HG03520 (cell line): Measurements from ENCODE around the gene LCNL1.
"Not testable (repeated sequence)": the region's sequence is repeated elsewhere in the genome, so short reads cannot be mapped to it uniquely, and the experiment has no call there.

ENCODE experiments used
- ATAC-seq: cut with Tn5 transposase; IDR thresholded peaks from one replicate; pipeline ENCODE4 v1.9.1; 2021; ENCODE audit warnings: mild to moderate bottlenecking, moderate library complexity; ENCODE audit not compliant: unreplicated experiment

Gene LCNL1

GRCh38 chr9:136991993-136992818 lies 9.4 kb downstream of the LCNL1 start, which contains the start of gene PAXX:
Gene PAXX, plus strand, starts transcription at chr9:136992422. Its CDS starts 22 bp downstream, at chr9:136992444.
- peak; percentile 72 for ATAC-seq

DNA sequence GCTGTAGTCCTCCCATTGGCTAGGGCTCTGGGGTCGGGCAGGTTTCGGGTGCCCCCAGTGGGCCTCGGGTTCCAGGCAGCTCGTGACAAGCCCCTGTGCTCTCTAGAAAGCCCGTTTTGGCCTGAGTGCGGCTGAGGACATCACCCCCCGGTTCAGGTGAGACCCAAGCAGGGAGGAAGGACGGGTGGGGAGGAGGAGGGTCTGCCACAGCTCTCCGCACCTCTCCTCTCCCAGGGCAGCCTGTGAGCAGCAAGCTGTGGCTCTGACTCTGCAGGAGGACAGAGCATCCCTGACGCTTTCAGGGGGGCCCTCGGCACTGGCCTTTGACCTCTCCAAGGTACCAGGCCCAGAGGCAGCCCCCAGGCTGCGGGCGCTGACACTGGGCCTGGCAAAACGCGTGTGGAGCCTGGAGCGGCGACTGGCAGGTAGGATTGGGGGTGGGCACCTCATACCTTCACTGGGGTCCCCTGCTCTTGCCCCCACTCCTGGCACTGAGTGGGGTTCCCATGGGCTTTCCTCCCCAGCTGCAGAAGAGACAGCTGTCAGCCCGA lies 10.1 kb downstream of the LCNL1 start:
- no peak for ATAC-seq

- ATAC-seq: no peak
Measured at GRCh38 chr9:136994180-136994887, 11.5 kb downstream of the LCNL1 start.

DNA sequence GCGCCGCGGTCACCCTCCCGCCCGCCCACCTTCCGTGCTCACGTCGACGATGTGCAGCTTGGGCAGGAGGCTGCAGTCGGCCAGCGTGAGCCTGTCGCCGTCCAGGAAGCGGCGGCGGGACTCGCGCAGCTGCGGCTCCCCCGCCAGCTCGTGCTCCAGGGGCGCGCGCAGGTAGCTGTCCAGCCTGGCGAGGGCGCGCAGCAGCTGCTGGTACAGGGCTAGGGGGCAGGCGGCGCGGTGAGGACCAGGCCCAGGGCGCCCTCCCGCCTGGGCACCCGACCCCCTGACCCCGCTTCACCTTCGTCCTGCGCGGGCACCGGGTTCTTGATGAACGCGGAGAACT lies 12.1 kb downstream of the LCNL1 start:
- no peak for ATAC-seq

DNA sequence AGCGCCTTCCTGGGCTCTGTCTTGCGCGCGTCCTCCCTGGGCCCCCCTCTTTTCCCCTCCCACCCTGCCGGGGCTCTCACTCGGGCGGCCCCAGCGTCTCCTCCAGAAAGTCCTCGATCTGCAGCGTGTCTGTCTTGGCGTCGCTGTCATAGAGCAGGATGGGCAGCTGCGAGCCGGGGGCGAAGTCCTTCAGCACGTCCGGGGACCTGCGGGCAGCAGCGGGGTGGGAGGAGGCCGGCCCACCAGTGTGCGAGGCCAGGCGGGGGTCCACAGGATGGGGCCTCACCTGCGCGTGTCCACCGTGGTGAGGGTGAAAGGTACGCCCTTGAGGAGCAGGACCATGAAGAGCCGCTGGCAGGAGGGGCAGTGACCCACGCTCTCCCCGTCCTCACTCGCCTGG lies 12.6 kb downstream of the LCNL1 start:
- ATAC-seq: no peak

- no peak for ATAC-seq
Measured at GRCh38 chr9:136995772-136996311, 13.0 kb downstream of the LCNL1 start.

GRCh38 chr9:136996361-136997292 lies 13.8 kb downstream of the LCNL1 start, which contains the start of gene CLIC3:
Gene CLIC3, minus strand, starts transcription at chr9:136996568. Its CDS starts 25 bp downstream, at chr9:136996543.
- ATAC-seq: no peak

DNA sequence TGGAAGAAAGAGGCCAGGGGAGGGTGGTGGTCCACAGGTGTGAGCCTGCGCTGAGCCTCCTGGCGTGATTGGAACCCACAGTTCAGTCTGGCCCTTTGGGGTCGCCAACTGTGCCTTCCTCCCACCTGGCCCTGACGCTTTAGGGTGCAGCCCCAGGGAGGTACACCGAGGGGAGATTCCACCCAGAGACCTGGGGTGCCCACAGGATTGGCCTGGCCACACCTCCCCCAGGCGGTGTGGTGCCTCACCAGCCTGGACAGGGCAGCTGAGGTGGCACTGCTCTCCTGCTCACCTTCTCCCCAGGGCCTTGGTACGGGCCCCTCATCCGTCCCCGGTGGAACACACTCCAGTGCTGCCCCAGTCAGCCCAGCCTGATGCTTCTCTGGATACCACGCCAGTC lies 14.6 kb downstream of the LCNL1 start:
- no peak for ATAC-seq

GRCh38 chr9:136997830-136998234 lies 15.0 kb downstream of the LCNL1 start:
- no peak for ATAC-seq

DNA sequence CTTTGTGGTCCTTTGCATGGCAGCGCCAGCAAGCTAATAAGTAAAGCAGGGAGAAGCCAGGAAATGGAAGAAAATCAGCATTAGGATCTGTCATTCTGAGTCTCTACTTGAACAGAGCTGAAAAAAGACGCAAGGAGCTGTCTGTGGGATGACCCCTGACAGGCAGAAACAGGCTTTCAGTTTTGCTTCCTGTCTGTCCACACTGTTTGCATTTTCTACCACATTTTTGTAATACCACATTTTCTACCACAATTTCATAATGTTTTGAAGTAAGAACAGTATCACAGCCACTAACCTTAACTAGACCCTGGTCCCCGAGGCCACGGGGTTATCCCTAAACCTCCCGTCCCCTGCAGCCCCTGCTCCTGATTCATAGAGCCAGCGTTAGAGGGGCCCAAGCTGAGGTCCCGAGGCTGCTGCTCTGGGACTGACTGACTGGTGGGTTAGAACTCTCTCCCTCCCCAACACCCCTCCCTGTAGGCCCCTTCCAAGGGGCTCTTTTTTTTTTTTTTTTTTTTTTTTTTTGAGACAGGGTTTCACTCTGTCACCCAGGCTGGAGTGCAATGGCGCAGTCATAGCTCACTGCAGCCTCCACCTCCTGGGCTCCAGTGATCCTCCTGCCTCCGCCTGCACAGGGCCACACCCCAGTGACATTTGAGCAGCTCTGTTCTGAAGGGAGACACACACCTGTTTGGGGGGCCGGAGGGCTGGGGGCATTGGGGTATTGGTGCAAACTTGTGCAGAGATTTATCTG lies 17.6 kb downstream of the LCNL1 start:
- ATAC-seq: peak; percentile 58

GRCh38 chr9:137001857-137002645 lies 19.3 kb downstream of the LCNL1 start:
- no peak for ATAC-seq

- ATAC-seq: no peak
Measured at GRCh38 chr9:137002646-137003041, 19.9 kb downstream of the LCNL1 start.

DNA sequence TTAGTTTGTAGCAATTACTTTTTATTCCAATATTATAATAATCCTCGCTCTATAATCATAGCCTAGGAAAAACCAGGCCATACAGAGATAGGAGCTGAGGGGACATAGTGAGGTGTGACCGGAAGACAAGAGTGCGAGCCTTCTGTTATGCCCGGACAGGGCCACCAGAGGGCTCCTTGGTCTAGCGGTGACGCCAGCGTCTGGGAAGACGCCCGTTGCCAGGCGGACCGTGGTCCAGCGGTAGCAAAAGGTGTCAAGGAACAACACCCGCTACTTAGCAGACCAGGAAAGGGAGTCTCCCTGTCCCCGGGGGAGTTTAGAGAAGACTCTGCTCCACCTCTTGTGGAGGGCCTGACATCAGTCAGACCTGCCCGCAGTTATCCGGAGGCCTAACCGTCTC lies 21.5 kb downstream of the LCNL1 start:
- not testable (repeated sequence) for ATAC-seq

DNA sequence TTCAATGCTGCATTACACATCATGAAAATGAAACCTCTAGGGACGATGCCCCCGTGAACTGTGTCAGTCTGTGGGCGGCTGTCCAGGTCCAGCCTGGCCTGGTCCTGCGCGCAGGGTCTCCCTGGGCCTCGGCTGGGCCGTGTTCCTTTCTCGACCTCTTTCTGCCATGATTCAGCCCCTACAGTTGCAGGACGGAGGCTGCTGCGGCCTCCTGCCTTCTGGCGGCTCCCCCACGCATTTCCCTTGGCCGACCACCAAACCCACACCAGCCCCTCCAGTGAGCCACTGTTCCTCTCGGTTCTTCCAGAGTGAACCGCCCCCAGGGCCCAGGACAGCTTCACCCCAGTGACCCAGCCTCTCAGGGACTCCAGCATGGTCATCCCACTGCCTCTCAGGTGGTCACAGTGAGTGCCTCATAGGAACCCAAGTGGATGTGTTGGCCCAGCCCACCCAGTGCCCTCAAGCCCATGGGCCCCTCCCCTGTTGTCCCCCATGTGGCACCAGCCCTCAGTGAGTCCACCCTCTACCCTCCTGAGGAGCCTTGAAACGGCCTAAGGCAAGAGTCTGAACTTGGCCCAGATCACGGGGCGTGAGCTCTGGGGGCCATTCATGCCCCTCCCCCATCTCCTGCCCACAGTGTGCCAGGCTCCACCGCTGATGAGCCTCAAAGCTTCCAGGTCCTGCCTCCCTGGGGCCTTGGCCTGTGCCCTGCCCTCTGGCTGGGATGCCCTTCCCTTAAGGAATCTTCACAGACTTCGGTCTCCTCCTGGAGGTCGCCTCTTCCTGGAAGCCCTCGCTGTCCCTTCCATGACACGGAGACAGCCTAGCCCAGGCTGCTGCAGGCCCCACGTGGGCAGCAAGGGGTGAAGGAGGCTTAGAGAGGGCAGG lies 23.6 kb downstream of the LCNL1 start:
- ATAC-seq: no peak

- ATAC-seq: no peak
Measured at GRCh38 chr9:137007108-137007815, 24.5 kb downstream of the LCNL1 start.

DNA sequence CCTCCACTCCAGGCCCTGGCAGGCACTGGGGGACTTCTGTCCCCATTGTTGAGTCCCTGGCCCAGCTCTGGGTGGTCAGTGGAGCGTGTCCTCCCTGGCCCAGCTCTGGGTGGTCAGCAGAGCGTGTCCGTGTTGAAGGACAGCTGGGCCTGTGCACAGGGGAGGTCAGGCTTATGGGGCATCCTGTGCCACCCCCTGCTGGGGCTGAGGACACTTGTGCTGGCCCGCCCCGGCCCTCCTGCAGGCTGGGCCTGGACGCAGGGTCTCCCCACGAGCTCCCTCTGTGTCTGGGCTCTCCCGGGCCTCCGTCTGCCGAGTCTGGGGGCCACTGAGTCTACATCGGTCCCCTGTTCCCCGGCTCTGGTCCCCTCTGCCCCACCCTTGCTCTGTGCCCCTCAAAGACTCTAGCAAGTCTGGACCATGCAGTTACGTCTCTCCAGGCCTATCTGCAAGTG lies 25.1 kb downstream of the LCNL1 start:
- ATAC-seq: no peak

DNA sequence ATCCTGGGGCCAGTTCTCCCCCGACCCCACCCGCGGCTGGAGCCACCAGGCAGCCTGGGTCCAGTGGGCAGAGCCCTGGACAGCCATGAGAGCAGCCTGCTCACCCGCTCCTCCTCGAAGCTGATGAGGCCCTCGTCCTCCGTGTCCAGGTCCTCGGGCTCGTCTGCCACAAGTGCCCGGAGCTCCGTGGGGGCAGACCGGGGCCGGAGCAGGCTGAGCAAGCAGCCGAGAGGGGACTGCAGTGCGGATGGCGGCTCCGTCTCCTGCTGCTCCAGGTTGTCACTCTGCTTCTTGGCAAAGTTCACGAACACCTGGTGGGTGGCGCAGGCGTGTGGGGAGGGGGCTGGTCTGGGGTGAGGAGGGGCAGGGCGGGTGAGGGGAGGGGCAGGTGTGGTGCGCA lies 25.5 kb downstream of the LCNL1 start:
- no peak for ATAC-seq
